HG03521 (cell line): ENCODE data around the gene CYP17A1.

Experiments used
- ATAC-seq: cut with Tn5 transposase; IDR thresholded peaks from one replicate; pipeline ENCODE4 v1.9.1; 2021; ENCODE audit warnings: mild to moderate bottlenecking, moderate library complexity; ENCODE audit not compliant: unreplicated experiment

Gene CYP17A1

DNA sequence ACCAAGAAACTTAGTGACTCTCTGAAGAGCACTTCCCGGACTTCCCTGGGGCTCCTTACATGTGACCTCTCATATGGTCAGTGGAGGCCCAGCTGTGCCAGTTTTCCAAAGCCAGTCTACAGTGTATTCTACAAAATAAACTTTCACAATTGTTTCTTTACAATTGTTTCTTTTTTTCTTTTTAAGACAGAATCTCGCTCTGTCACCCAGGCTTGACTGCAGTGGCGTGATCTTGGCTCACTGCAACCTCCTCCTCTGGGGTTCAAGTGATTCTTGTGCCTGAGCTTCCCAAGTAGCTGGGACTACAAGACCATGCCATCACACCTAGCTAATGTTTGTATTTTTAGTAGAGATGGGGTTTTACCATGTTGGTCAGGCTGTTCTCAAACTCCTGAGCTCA is 25.9 kb downstream of the CYP17A1 start:
- ATAC-seq = no peak

GRCh38 chr10:102808380-102808779 is 28.8 kb downstream of the CYP17A1 start:
- no peak for ATAC-seq

DNA sequence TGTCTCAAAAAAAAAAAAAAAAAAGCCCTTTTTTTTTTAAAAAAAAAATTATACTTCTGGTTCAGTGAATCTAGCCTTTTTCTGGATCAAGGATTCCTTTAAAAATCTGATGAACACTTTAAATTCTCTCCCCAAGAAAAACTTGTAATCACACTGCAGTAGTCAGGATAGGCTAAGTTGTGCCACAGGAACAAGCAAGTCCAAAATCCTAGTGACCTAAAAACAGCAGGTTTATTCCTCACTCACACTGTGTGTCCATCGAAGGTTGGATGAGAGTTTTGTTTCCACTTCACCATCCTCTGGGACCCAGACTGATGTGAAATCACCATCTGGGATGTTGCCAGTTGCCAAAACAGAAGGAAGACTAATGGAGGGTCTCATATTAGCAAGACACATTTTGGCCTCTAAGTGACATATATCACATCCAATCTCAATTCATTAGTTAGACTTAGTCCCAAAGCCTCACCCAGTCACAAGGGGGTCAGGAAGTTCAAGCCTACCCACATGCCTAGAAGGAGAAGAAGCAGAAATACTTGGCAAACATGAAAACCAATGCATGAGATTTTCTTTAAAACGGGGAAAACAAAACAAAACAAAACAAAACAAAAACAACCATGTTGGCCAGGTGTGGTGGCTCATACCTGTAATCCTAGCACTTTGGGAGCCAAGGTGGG is 32.7 kb downstream of the CYP17A1 start:
- ATAC-seq = no peak

DNA sequence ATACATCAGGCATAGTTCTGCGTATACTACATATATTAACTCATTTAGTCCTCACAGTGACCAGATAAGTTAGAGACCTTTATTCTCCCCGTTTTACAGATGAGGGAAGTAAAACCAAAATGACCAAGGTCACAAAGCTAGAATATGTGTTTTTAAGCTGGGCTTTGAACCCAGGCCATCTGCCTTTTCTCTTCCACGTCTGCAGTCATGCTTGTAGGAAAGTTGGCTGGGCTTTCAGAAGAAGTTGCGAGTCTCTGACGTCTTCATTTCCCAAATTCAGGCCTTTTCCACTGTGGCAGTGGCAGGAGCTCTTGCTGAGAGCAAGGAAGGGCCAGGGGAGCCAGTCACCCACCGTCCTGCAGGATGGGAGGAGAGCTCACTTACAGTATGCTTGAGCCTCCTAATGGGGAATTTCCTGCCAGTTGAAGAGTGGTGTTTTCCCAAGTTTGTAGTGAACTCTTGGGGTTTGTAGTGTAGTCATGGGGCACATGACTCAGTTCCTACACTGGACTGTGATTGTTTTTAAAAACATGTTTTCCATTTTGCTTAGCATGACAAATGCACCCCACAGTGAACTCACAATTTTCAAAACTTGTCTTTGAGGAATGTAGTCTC is 34.2 kb downstream of the CYP17A1 start:
- ATAC-seq = no peak

- ATAC-seq = no peak
These were observed 35.2 kb downstream of the CYP17A1 start for GRCh38 chr10:102801978-102802377.

DNA sequence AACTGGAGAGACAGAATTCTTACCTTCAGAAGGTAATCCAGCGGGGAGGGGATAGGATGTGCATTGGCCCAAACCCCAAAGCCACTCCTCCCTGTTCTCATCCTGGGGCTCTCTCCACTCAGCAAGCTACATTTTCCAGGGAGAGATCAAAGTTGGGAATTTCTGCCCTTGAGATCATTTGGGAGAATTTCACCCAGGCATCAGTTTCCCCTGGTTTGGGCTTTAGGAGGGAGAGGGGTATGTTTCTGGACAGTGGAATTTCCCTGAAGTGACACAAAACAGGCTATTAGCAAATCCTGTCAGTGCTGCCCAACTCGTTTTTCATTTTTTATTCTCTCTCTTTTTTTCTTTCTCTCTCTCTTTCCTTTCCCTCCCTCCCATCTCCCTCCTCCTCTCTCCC is 35.7 kb downstream of the CYP17A1 start:
- no peak for ATAC-seq

DNA sequence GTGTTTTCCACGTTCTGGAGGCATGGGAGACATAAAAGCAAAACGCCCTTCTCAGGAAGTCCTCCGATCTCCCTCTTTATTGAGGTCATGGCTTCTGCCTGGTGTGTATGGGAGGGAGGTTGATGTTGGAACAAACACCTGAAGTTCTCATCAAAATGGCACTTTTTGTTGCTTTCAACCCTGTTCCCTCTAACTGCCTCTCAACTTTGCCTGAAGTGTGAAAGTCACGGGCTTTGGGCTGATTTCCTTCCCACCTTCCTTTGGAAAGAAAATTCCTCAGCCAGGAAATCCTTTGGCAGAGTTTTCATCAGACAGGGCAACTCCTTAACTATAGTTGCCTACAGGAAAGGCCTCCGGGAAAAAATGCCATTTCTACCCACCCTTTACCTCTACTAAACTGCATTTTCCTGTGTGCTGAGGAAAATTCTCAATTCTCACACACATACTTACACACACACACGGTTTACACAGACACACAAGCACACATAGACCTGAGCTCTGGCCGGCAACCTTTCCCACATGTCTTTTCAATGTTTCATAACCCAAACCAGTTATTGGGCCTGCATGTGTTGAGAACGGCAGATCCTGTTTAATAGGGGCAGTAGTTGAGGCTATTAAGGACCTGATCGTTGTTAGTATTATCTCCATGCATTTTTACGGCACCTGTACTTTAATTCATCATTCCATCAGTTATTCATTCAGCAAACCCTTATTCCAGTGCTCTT is 36.4 kb downstream of the CYP17A1 start:
- ATAC-seq = no peak

GRCh38 chr10:102799691-102800471 is 37.3 kb downstream of the CYP17A1 start:
- no peak for ATAC-seq

DNA sequence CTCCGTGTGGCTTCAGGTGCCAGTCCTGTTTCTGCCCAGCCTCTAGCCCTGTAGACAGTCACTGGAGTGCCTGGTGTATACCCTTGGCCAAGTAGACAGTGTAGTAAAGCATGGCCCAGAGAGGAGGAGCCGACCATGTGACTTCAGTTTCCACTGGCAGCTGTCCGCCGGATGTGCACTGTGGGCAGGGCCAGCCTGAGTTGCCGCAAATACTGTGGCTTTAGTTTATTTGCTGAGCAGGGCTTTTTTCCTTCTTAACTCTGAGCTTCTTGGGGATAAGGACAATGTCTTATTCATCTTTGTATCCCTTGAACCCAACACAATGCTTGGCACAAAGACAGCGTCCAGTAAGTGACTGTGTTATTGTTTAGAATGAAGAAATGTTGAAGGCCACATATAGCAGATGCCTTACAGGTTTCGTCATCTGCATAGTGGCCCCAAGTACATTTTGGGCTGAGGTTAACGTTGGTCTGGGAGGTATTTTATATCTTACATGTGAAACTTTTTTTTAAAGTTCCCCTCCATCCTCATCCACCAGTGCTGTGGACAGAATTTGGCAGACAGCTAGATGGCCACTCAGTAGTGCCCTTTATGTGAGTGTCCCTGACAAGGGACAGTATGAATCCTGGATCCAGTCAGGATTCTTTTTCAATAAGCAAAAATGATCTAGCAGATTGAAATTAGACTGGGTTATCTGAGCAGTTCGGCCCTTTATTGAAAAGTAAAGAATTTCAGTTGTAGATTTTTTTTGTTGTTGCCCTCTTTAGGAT is 40.6 kb downstream of the CYP17A1 start:
- ATAC-seq = peak; percentile 93

GRCh38 chr10:102795453-102796406 is 41.5 kb downstream of the CYP17A1 start:
- ATAC-seq = no peak

GRCh38 chr10:102791754-102792395 is 45.3 kb downstream of the CYP17A1 start:
- ATAC-seq = no peak

DNA sequence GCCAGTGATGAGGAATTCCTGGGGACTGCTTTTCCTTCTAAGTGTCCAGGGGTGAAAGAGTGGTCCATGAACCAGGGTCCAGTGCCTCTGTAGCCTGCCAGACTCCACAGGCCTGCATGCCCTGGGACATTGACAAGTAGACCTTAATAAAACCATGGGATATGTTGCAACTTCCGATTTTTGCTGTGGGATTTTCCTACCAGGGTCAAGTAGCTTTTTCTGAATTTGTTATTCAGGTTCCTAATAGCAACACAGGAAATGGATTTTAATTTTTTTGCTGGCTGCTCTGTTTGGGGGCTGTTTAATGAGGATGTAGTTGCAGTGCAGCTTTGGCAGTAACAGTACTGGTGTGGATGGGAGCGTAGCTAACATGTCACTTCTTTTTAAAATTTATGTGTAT is 51.4 kb downstream of the CYP17A1 start:
- no peak for ATAC-seq

DNA sequence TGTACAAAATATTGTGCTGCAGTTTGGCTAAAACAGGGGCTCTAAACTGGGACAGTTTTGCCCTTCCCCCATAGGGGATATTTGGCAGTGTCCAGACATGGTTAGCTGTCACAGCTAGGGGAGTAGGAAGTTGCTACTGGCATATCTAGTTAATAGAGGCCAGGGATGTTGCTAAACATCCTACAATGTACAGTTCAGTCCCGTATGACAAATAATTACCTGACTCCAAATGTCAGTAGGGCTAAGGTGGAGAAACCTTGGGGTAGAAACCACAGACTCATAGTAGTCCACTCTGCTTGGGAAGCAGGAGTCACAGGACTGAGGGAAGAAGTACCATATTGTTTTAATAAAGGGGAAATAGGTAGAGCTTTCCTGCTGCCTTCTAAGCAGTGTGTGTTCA is 53.6 kb downstream of the CYP17A1 start:
- ATAC-seq = no peak

- no peak for ATAC-seq
These were observed 54.3 kb downstream of the CYP17A1 start for GRCh38 chr10:102782673-102783551.

DNA sequence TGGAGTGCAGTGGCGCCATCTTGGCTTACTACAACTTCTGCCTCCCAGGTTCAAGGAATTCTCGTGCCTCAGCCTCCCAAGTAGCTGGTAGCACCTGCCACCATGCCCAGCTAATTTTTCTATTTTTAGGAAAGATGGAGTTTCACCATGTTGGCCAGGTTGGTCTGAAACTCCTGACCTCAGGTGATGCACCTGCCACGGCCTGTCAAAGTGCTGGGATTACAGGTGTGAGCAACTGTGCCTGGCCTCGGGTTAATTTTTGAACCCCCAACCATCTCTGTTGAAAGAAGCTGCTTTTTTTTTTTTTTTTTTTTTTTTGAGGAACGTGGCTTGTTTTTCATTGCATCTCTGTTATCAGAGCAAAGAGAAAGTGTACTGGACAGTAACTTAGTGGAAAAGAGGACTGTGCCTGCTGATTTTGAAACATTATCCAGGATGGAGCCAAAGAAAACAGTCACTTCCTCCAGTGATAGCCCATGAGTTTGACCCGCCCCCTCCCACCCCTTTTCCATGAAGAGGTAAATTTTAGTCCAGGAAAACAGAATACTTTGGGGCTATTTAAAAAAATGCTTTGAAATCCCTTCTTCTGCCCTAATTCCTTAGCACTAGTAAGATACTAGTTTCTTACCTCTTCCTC is 55.2 kb downstream of the CYP17A1 start:
- ATAC-seq = no peak

- no peak for ATAC-seq
These were observed 55.9 kb downstream of the CYP17A1 start for GRCh38 chr10:102781090-102781920.
